Liver (tissue), 9 donors: ENCODE results near the gene TBX21. TPM values are rescaled to one million over a fixed set of nuclear protein-coding genes. Genes with fewer than 3 reads are reported as not detected.

Source experiments
- DNase-seq: peaks from one replicate; pipeline ENCODE4 v3.0.0-alpha.2; 2017; ENCODE audit warnings: low spot score
- H3K27ac ChIP-seq, 2 donors: one replicate each; pipeline ENCODE4 v1.7.0; 2013; ENCODE audit warnings: inconsistent platforms in 2 of 2, low read length in 2 of 2, control low read depth in 1 of 2, low read depth in 1 of 2, mild to moderate bottlenecking in 1 of 2
- H3K27me3 ChIP-seq, 4 donors: one replicate each; pipeline versions ENCODE4 v1.6.1 to v1.7.0; 2013; ENCODE audit warnings: low read length in 3 of 4, inconsistent platforms in 1 of 4, mild to moderate bottlenecking in 1 of 4, moderate library complexity in 1 of 4; ENCODE audit not compliant: control insufficient read depth in 4 of 4, insufficient read depth in 4 of 4
- H3K36me3 ChIP-seq, 4 donors: one replicate each; pipeline versions ENCODE4 v1.6.1 to v1.7.0; 2013; ENCODE audit warnings: low read length in 3 of 4, mild to moderate bottlenecking in 3 of 4, low read depth in 1 of 4, moderate library complexity in 1 of 4; ENCODE audit not compliant: control insufficient read depth in 4 of 4, insufficient read depth in 3 of 4
- H3K4me1 ChIP-seq, 4 donors: one replicate each; pipeline versions ENCODE4 v1.6.1 to v1.7.0; 2013; ENCODE audit warnings: low read length in 3 of 4, mild to moderate bottlenecking in 3 of 4, moderate library complexity in 1 of 4; ENCODE audit not compliant: control insufficient read depth in 4 of 4, insufficient read depth in 4 of 4
- H3K4me3 ChIP-seq, 3 donors: one replicate each; pipeline versions ENCODE4 v1.6.1 to v1.7.0; 2013; ENCODE audit warnings: low read length in 3 of 3, control low read depth in 1 of 3, low read depth in 1 of 3, mild to moderate bottlenecking in 1 of 3
- H3K9ac ChIP-seq, 2 donors: one replicate each; pipeline ENCODE4 v1.7.0; 2013; ENCODE audit warnings: low read length in 2 of 2, mild to moderate bottlenecking in 2 of 2, moderate library complexity in 2 of 2, control low read depth in 1 of 2, low read depth in 1 of 2
- H3K9me3 ChIP-seq, 4 donors: one replicate each; pipeline versions ENCODE4 v1.6.1 to v1.7.0; 2013; ENCODE audit warnings: low read length in 3 of 4; ENCODE audit not compliant: control insufficient read depth in 4 of 4
- CTCF ChIP-seq: fragments of 150-350 bp; IDR thresholded peaks from 2 replicates; pipeline ENCODE4 v1.5.1; 2017; ENCODE audit warnings: improper control_type of control experiment, low read depth, low read length; ENCODE audit not compliant: missing input control
- HNF4G ChIP-seq: IDR thresholded peaks from 2 replicates; pipeline ENCODE4 v1.6.1; 2016; ENCODE audit warnings: antibody characterized with exemption
- JUND ChIP-seq, 2 donors: IDR thresholded peaks; 2 replicates each; pipeline ENCODE4 v1.6.1; 2016; ENCODE audit warnings: antibody characterized with exemption in 2 of 2
- RAD21 ChIP-seq, 2 donors: IDR thresholded peaks; 2 replicates each; pipeline ENCODE4 v1.6.1; 2016; ENCODE audit warnings: antibody characterized with exemption in 2 of 2, mild to moderate bottlenecking in 2 of 2
- REST ChIP-seq: IDR thresholded peaks from 2 replicates; pipeline ENCODE4 v1.6.1; 2016; ENCODE audit warnings: antibody characterized with exemption, mild to moderate bottlenecking
- RXRA ChIP-seq, 2 donors: IDR thresholded peaks; 2 replicates each; pipeline ENCODE4 v1.6.1; 2017 to 2018; ENCODE audit warnings: antibody characterized with exemption in 2 of 2, mild to moderate bottlenecking in 1 of 2
- ZBTB33 ChIP-seq: IDR thresholded peaks from 2 replicates; pipeline ENCODE4 v1.6.1; 2016; ENCODE audit warnings: antibody characterized with exemption
- WGBS: extraction: QIAGEN DNeasy Blood & Tissue Kit; methylation state at CpG from one replicate; pipeline ENCODE4 v1.1.7; 2013; 5-methylcytosine and 5-hydroxymethylcytosine counted together
- polyA plus RNA-seq, 2 donors: library from polyadenylated mRNA; stranded (reverse) in 1 of 2; unstranded in 1 of 2; fragments of 200-250 nt in 1 of 2; fragments of >200 nt in 1 of 2; fragmentation: Nextera tagmentation in 1 of 2; extraction: Ambion mirVana in 1 of 2; gene quantifications; one replicate each; pipeline versions ENCODE4 v1.2.1 to v1.2.3, GENCODE V29; 2013 to 2015
- total RNA-seq, 2 donors: library from RNA; depleted of rRNA; stranded (reverse); fragments of >200 nt; gene quantifications; one replicate each; pipeline ENCODE4 v1.2.3, GENCODE V29; 2014
- donor health status: healthy.
- donor health status: healthy.
- donor health status: healthy.
- donor health status: healthy.
- donor health status: healthy.

The TBX21 gene
- total and polyA plus RNA-seq, 4 donors, result 0.19 to 0.59 (median 0.25) TPM; not detected in 1

GRCh38 chr17:47742319-47743181 is 9.5 kb downstream of the TBX21 start:
- Histone ChIP-seq H3K9ac (no peak overlapping the region), H3K27me3 (peaks cover 2 to 5% (median 3%) of the 10 kb centered on the region in 4 donors), H3K36me3 (no peaks in the 10 kb centered on the region), H3K27ac (no peak overlapping the region), H3K4me3 (no peak overlapping the region), H3K4me1 (no peaks in the 10 kb centered on the region), H3K9me3 (no peaks in the 10 kb centered on the region)
- DNase-seq, result no peak
- no peak for TF ChIP-seq HNF4G
- peak; percentile 9 for TF ChIP-seq CTCF
- peak in 1 of 2 donors; percentile 35 for TF ChIP-seq RAD21 (IDR thresholded peaks at IDR 0.05)
- WGBS, result 36% methylated on average over 26 of the region's 26 CpGs

- Histone ChIP-seq H3K4me1 (no peaks in the 10 kb centered on the region), H3K4me3 (no peak overlapping the region), H3K9me3 (no peaks in the 10 kb centered on the region), H3K27ac (no peak overlapping the region), H3K36me3 (no peaks in the 10 kb centered on the region), H3K27me3 (peaks cover 2 to 5% (median 3%) of the 10 kb centered on the region in 4 donors), H3K9ac (no peak overlapping the region)
- 62% methylated on average over 22 of the region's 22 CpGs for WGBS
- no peak for DNase-seq
- TF ChIP-seq REST (no peak), JUND (IDR thresholded peaks at IDR 0.05) (no peak), RAD21 (IDR thresholded peaks at IDR 0.05) (no peak), HNF4G (no peak), ZBTB33 (no peak), RXRA (IDR thresholded peaks at IDR 0.05) (no peak)
Measured at GRCh38 chr17:47744168-47745036, 11.4 kb downstream of the TBX21 start.
